HEK293 (cell line): Measurements from ENCODE around the gene MRPS27.

Experiments used
- CTCF ChIA-PET: fragments of 350-600 bp; formaldehyde crosslinking; extraction: SDS; loops from one replicate; lab custom pipeline; 2021; ENCODE audit warnings: antibody characterized with exemption; lab: Yijun Ruan, JAX
- POLR2A ChIA-PET: fragments of 300-600 bp; formaldehyde crosslinking; extraction: SDS; loops from one replicate; lab custom pipeline; 2020; ENCODE audit warnings: antibody characterized with exemption, inconsistent platforms; lab: Yijun Ruan, JAX
- H3K27ac ChIP-seq: fragments of 200-500 bp; sonication (Bioruptor generic); 2 replicates; pipeline ENCODE4 v1.5.1; 2014; ENCODE audit warnings: low read depth, low read length, control low read depth, inconsistent platforms; ENCODE audit errors: extremely low read depth
- H3K36me3 ChIP-seq, 2 experiments: fragments of 200-500 bp in 1 of 2; sonication (Bioruptor generic) in 1 of 2; 1 replicate in 1 of 2; 2 replicates in 1 of 2; pipeline ENCODE4 v1.5.1; 2014 to 2017; ENCODE audit warnings: inconsistent platforms in 2 of 2, low read length in 2 of 2; ENCODE audit not compliant: control insufficient read depth in 2 of 2, insufficient read depth in 1 of 2
- H3K4me1 ChIP-seq: fragments of 200-500 bp; sonication (Bioruptor generic); 2 replicates; pipeline ENCODE4 v1.5.1; 2014; ENCODE audit warnings: mild to moderate bottlenecking, low read length, inconsistent platforms; ENCODE audit not compliant: control insufficient read depth, insufficient read depth
- H3K4me3 ChIP-seq: 2 replicates; pipeline ENCODE4 v1.5.1; 2011; ENCODE audit warnings: low read depth, mild to moderate bottlenecking, control low read depth, low read length, moderate library complexity
- H3K9me3 ChIP-seq: fragments of 200-500 bp; sonication (Bioruptor generic); 2 replicates; pipeline ENCODE4 v1.5.1; 2014; ENCODE audit warnings: low read depth, low read length, inconsistent platforms; ENCODE audit not compliant: control insufficient read depth, insufficient read depth
- BCL11B ChIP-seq: fragments of 450-650 bp; formaldehyde crosslinking; IDR thresholded peaks from 2 replicates; pipeline ENCODE4 v1.5.1; 2016; ENCODE audit warnings: low read depth, missing biosample characterization, missing genetic modification characterization
- GLI2 ChIP-seq: fragments of 450-650 bp; formaldehyde crosslinking; IDR thresholded peaks from 2 replicates; pipeline ENCODE4; 2017; ENCODE audit warnings: missing biosample characterization, missing genetic modification characterization, low read depth, borderline replicate concordance
- KLF1 ChIP-seq: fragments of 450-650 bp; formaldehyde crosslinking; IDR thresholded peaks from 2 replicates; pipeline ENCODE4 v1.5.1; 2016; ENCODE audit warnings: missing biosample characterization, missing genetic modification characterization
- KLF17 ChIP-seq: fragments of 450-650 bp; formaldehyde crosslinking; IDR thresholded peaks from 2 replicates; pipeline ENCODE4 v1.5.1; 2016; ENCODE audit warnings: missing biosample characterization, missing genetic modification characterization
- PATZ1 ChIP-seq: fragments of 450-650 bp; formaldehyde crosslinking; IDR thresholded peaks from 2 replicates; pipeline ENCODE4 v1.5.1; 2016; ENCODE audit warnings: missing biosample characterization, missing genetic modification characterization
- PRDM2 ChIP-seq: fragments of 450-650 bp; formaldehyde crosslinking; IDR thresholded peaks from 2 replicates; pipeline ENCODE4 v1.5.1; 2016; ENCODE audit warnings: missing biosample characterization, missing genetic modification characterization, borderline replicate concordance
- PRDM6 ChIP-seq: fragments of 450-650 bp; formaldehyde crosslinking; IDR thresholded peaks from 2 replicates; pipeline ENCODE4 v1.5.1; 2017; ENCODE audit warnings: missing biosample characterization, missing genetic modification characterization
- TSHZ1 ChIP-seq: fragments of 450-650 bp; formaldehyde crosslinking; IDR thresholded peaks from 2 replicates; pipeline ENCODE4 v1.5.1; 2016; ENCODE audit warnings: missing biosample characterization, missing genetic modification characterization, borderline replicate concordance
- ZBTB17 ChIP-seq: fragments of 450-650 bp; formaldehyde crosslinking; IDR thresholded peaks from 2 replicates; pipeline ENCODE4 v1.5.1; 2016; ENCODE audit warnings: missing biosample characterization, missing genetic modification characterization
- ZBTB21 ChIP-seq: fragments of 450-650 bp; formaldehyde crosslinking; IDR thresholded peaks from 2 replicates; pipeline ENCODE4 v1.5.1; 2017; ENCODE audit warnings: missing biosample characterization, missing genetic modification characterization
- ZNF2 ChIP-seq: fragments of 450-650 bp; formaldehyde crosslinking; IDR thresholded peaks from 2 replicates; pipeline ENCODE4 v1.5.1; 2016; ENCODE audit warnings: missing biosample characterization, missing genetic modification characterization
- ZNF248 ChIP-seq: fragments of 450-650 bp; formaldehyde crosslinking; IDR thresholded peaks from 2 replicates; pipeline ENCODE4 v1.5.1; 2017; ENCODE audit warnings: missing biosample characterization, missing genetic modification characterization
- ZNF530 ChIP-seq: fragments of 450-650 bp; formaldehyde crosslinking; IDR thresholded peaks from 2 replicates; pipeline ENCODE4 v1.5.1; 2016; ENCODE audit warnings: low read depth, missing biosample characterization, missing genetic modification characterization
- ZNF561 ChIP-seq: fragments of 450-650 bp; IDR thresholded peaks from 2 replicates; pipeline ENCODE4 v1.5.1; 2018; ENCODE audit warnings: missing biosample characterization, missing genetic modification characterization, borderline replicate concordance
- ZNF600 ChIP-seq: fragments of 450-650 bp; formaldehyde crosslinking; IDR thresholded peaks from 2 replicates; pipeline ENCODE4 v1.5.1; 2016; ENCODE audit warnings: missing biosample characterization, missing genetic modification characterization
- ZNF707 ChIP-seq: fragments of 450-650 bp; formaldehyde crosslinking; IDR thresholded peaks from 2 replicates; pipeline ENCODE4 v1.5.1; 2016; ENCODE audit warnings: missing biosample characterization, missing genetic modification characterization
- ZNF747 ChIP-seq: fragments of 450-650 bp; formaldehyde crosslinking; IDR thresholded peaks from 2 replicates; pipeline ENCODE4 v1.5.1; 2016; ENCODE audit warnings: missing biosample characterization, missing genetic modification characterization
- ZNF785 ChIP-seq: fragments of 450-650 bp; formaldehyde crosslinking; IDR thresholded peaks from 2 replicates; pipeline ENCODE4 v1.5.1; 2016; ENCODE audit warnings: missing biosample characterization, missing genetic modification characterization
- ZNF830 ChIP-seq: fragments of 450-650 bp; IDR thresholded peaks from 2 replicates; pipeline ENCODE4 v1.5.0; 2018; ENCODE audit warnings: missing biosample characterization, missing genetic modification characterization, low read depth, mild to moderate bottlenecking, moderate library complexity
- ZSCAN16 ChIP-seq: fragments of 450-650 bp; formaldehyde crosslinking; IDR thresholded peaks from 2 replicates; pipeline ENCODE4 v1.5.1; 2016; ENCODE audit warnings: missing biosample characterization, missing genetic modification characterization

MRPS27 gene

GRCh38 chr5:72338689-72339209, 18.7 kb upstream of the MRPS27 start:
- H3K36me3 ChIP-seq = peaks cover 19 to 52% of the 10 kb centered on the region in 2 experiments
- ChIA-PET POLR2A (interaction anchor here (0.7 kb wide), 1 partner anchor 19 kb away, joined by 3 read pairs; the partner anchor contains the start of genes MRPS27 and PTCD2), CTCF (no interaction called here)
- no peak overlapping the region for H3K4me3 ChIP-seq
- no peaks in the 10 kb centered on the region for H3K9me3 ChIP-seq
- TF ChIP-seq ZNF248 (tag by site-specific recombination) = no peak
- TF ChIP-seq ZNF707 (tag by site-specific recombination) = no peak
- H3K4me1 ChIP-seq = no peaks in the 10 kb centered on the region
- no peak overlapping the region for H3K27ac ChIP-seq

- CTCF ChIA-PET = no interaction called here
- H3K27ac ChIP-seq = no peak overlapping the region
- POLR2A ChIA-PET = no interaction called here
- H3K9me3 ChIP-seq = no peaks in the 10 kb centered on the region
- H3K4me1 ChIP-seq = no peaks in the 10 kb centered on the region
- no peak overlapping the region for H3K4me3 ChIP-seq
- H3K36me3 ChIP-seq = peaks cover 19 to 50% of the 10 kb centered on the region in 2 experiments
- no peak for TF ChIP-seq ZNF747 (tag by site-specific recombination)
- no peak for TF ChIP-seq ZNF530 (tag by site-specific recombination)
- TF ChIP-seq ZNF785 (tag by site-specific recombination) = no peak
- TF ChIP-seq PATZ1 (tag by site-specific recombination) = no peak
- no peak for TF ChIP-seq TSHZ1 (tag by site-specific recombination)
- no peak for TF ChIP-seq ZSCAN16 (tag by site-specific recombination)
- no peak for TF ChIP-seq ZNF600 (tag by site-specific recombination)
- TF ChIP-seq ZBTB17 (tag by site-specific recombination) = no peak
- no peak for TF ChIP-seq ZNF561 (tag by site-specific recombination)
- no peak for TF ChIP-seq PRDM2 (tag by site-specific recombination)
- TF ChIP-seq ZNF707 (tag by site-specific recombination) = no peak
- no peak for TF ChIP-seq ZBTB21 (tag by site-specific recombination)
- TF ChIP-seq BCL11B (tag by site-specific recombination) = no peak
- TF ChIP-seq PRDM6 (tag by site-specific recombination) = no peak
- TF ChIP-seq ZNF830 (tag by site-specific recombination) = no peak
- TF ChIP-seq GLI2 (tag by site-specific recombination) = no peak
- no peak for TF ChIP-seq ZNF2 (tag by site-specific recombination)
- TF ChIP-seq KLF1 (tag by site-specific recombination) = no peak
- no peak for TF ChIP-seq KLF17
These were observed 17.1 kb upstream of the MRPS27 start for GRCh38 chr5:72337159-72337558.
